GM18870 (cell line): ENCODE data around the gene TTLL4.
A peak's percentile ranks its signal among the peaks of the same experiment; 100 is the strongest.

Experiments
- ATAC-seq: cut with Tn5 transposase; IDR thresholded peaks from one replicate; pipeline ENCODE4 v1.9.1; 2021; ENCODE audit warnings: moderate library complexity; ENCODE audit not compliant: unreplicated experiment

The TTLL4 gene

DNA sequence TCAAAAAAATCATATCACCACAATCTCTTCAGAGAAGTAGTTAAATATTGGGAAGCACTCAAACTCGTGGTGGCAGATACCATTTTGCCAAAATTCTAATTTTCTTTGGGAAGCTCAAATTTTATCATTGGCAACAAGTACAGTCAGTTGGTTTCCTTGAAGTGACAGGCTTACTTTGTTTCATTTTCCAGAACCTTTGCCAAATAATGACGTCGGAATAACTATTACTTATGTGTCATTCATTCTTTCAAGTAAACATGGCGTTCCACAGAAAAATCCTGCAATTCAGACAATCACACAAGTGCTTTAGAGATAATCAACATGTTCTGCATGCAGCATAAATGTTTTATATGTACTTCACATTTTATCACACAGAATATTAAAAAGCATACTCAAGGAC, 5.4 kb downstream of the TTLL4 start:
- no peak for ATAC-seq

DNA sequence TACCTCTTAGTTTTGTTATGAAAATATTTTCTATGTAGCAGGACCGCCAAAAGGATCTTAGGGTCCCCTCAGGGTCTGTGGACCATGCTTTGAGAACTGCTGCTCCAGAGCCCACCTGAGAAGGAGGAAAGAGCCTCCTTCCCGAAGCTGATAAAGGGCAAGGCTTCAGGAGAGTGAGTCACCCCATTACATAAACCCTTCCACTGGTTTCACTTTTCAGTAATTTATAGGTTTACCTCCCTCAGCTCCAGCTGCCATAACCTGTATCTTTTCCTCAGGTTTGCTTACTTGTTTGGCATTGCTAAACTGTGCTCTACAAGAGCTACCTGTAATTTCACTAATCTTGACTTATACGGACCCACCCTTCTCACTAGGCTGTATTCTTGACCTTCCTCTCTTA, 6.6 kb downstream of the TTLL4 start:
- no peak for ATAC-seq

DNA sequence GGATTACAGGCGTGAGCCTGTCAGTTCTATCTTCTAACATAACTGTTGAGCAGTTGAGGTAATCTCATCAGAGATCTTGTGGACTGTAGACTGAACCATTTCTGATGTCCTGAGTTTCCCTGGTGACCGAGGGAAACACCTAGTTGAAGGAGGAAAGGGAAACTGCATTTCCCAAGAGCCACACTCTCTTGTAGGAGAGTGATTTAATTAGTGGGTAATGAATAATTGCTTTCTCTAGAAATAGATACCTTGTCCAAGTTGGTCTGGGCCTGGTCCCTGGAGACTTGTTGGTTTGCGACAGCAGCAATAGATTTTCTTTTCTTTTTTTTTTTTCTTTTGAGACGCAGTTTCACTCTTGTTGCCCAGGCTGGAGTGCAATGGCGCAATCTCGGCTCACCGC, 7.4 kb downstream of the TTLL4 start:
- no peak for ATAC-seq

DNA sequence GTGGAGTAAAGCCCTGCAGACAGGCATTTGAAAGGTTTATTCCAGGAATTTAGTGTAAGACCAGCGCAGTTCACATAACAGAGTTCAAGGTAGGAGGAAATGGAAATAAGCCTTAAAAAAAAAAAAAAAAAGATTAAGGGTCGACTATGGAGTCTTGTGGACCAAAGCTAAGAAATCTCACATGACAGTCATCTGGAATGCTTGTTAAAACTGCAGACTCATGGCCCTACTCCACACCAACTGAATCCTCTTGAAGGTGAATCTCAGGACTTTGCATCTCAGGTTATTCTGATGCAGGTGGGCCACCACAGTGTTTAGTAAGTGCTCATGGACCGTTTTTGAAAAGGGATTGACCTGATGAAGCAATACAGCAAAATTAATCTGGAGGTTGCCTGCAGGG, 8.8 kb downstream of the TTLL4 start:
- ATAC-seq: no peak

DNA sequence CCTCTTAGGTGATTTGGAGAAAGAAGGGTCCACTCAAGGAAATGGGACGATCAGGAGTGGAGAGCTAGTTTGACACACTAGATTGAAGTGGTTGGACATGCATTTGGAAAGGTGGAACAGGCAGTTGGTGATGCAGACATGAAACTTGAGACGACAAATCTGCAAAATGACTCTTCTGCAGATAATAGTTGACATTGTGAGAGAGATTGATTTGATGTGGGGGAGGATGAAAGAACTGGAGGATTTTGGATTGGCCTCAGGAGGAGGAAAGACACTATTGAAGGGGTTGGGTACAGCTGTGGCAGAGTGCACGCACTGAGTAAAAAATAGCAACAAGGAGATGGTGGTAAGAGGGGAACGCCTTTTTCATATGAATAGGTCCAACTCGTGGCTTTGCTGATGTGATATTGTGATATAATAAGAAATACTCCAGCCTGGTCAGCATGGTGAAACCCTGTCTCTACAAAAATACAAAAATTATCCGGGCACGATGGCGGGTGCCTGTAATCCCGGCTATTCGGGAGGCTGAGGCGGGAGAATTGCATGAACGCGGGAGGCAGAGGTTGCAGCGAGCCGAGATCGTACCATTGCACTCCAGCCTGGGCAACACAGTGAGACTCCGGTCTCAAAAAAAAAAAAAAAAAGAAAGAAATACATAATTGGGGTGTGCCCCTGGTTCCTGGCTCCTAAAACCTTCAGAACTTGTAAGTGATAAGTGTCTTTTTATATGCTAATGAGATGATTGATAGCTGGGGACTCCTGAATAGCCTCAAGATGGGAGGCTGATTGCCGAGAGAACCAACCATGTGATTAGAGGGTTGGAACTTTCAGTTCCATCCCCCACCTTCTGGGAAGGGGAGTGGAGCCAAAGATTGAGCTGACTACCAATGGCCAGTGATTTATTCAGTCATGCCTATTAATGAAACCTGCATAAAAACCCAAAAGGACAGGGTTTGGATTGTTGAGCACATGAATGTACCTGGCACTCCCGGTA, 9.7 kb downstream of the TTLL4 start:
- ATAC-seq: no peak

DNA sequence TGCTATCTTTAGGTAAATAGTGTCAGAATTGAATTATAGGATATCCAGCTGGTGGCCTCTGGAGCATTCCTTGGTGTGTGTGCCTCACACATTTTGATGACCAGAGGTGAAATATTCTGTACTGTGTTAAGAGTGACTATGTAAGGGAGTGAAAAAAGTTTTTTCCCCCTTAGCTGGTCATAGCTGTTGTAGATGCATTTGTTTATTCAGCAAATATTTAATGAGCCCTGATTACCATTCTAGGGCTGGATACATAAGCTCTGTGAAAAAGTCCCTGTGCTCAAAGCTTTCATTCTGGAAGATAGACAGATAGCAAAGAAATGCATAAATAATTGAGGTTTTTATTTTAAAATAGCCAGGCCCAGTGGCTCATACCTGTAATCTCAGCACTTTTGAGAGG, 10.9 kb downstream of the TTLL4 start:
- no peak for ATAC-seq

DNA sequence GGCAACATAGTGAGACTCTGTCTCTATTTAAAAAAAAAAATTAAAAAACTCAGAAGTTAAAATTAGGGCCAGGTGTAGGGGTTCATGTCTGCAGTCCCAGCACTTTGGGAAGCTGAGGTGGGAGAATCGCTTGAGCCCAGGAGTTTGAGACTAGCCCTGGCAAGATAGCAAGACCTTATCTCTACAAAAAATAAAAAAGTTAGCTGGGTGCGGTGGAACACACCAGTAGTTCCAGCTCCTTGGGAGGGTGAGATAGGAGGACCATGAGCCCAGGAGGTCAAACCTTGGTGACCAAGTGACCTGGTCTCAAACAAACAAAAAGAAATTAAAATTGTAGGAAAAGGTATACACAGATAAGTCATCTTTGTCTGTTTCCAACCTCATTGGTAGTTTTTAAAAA, 11.3 kb downstream of the TTLL4 start:
- ATAC-seq: no peak

DNA sequence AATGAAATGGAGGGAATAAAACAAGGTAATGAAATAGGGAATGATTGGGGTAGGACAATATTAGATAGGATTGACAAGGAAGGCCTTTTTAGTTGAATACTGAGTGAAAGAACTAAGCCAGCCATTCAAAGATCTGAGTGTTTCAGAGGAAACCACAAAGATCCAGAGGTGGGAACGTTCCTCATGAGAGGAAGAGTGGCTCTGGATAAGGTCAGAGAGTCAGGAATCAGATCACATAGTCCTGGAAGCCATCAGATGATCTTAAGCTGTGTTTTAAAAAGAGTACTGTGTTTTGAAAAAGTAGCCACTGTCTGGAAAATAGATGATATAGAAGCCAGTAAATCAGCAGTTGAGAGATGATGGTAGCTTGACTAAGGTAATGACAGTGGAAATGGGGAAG, 11.8 kb downstream of the TTLL4 start:
- no peak for ATAC-seq

DNA sequence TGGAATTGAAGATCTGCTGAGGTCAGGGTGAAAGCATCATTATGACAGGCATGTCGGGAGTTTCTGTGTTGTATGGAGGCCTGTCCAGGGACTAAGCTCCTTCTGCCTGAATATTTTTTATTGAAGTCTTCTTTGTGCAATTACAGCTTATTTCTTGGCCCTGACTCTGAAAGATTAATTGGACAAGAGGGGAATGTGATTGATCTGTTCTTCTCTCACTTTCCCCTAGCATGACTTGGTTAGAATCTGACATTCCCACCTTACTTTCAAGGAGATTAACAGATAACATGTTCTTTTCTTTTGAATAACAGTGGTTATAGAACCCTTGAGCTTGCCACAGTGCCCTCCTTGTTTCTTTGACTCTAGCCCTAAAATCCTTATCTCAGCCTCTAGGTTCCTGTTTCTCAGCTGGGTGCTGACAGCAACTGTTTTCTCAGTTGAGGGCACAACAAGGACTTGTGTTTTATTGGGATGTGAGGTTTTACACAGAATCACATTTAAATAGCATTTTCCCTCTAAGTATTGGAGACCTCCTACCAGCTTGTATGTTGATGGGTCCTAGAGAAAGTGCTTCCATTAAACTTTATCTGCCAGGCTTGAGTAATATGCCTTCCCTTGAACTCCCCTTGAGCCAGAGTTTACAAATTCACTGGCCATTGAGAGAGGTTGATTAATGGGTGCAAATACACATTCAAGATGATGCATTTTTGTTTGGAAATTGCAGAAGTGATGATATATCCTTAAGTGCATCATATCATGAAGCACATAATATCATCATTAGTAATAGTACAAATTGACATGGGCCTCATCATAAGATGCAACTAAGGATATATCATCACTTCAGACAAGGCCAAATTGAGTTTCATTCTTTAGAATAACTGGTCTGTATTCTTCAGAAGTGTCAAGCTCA, 12.5 kb downstream of the TTLL4 start:
- ATAC-seq: no peak

DNA sequence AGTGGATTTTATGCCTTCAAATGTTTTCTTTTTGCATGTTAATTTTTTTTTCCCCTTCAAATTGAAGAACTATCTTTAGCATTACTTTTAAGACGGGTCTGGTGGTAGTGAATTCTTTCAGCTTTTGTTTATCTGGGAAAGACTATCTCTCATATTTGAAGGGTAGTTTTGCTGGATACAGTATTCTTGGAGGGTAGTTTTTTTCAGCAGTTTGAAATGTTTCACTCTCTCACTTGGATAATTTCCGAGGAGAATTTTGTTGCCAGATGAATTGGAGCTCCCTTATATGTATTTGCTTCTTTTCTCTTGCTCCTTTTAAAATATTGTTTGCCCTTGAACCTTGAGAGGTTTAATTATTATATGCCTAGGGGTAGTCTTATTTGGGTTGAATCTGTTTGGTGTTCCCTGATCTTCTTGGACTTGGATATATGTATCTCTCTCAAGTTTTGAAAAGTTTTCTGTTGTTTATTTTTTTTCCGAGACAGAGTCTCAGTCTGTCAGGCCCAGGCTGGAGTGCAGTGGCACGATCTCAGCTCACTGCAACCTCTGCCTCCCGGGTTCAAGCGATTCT, 15.5 kb downstream of the TTLL4 start:
- no peak for ATAC-seq

DNA sequence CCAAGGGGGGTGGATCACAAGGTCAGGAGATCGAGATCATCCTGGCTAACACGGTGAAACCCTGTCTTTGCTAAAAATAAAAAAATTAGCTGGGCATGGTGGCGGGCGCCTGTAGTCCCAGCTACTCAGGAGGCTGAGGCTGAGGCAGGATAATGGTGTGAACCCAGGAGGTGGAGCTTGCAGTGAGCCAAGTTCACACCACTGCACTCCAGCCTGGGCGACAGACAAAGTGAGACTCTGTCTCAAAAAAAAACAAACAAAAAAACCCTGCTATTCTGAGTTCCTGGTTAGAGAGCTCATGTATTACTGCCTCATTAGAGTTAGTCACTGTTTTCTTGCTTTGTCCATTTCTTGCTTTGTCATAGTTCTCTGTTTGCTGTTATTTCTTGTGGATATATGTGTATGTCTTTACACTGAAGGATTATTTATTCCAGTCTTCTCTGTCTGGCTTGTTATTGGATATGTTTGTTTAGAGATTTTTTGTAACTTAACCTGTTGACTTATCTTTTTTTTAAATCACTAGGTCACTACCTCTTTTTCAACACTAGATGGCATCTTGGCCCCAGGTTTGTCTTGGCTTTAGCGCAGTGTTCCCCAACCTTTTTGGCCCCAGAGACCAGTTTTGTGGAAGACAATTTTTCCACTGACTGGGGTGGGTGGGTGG, 17.0 kb downstream of the TTLL4 start:
- ATAC-seq: no peak

DNA sequence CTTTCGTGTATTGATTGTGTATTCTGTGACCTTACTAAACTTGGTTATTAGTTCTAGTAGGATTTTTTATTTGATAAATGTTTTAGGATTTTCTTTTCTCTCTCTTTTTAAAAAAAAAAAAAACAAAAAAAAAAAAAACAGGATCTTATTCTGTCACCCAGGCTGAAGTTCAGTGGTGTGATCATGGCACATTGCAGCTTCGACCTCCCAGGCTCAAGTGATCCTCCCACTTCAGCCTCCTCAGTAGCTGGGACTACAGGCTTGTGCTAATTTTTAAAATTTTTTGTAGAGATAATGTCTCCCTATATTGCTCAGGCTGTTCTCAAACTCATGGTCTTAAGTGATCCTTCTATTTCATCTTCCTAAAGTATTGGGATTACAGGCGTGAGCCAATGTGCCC, 19.0 kb downstream of the TTLL4 start:
- ATAC-seq: no peak

DNA sequence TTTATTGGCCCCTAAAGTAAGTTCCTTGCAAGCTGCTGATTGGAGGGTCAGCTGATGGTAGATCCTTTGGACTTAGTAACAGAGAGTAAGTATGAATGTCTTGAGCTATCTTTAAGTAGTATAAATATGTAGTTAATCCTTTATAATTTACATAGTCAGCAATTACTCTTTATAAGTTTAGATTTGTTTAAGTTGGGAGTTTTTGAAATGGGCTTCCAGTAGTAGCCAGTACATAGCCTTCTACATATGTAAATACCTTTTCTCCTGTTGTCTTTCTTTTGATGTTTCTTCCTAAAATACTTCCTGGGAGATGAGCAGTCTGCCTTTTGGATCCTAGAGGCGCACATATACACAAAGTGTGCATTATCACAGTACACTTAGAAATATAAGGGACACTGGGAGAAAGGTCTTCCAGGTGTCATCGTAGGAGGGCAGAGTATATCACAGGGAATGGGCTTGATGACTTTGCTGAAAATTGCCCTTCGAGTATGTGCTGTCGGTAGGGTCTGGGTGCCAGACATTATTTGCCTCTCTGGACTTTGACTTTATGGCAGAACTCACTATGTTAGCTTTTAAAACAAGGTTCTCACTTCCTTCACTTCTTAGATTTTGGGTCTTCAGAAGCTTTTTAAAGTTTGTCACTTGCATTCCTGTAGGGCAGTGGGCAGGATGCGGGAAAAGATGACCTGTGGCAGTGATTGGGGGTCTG, 21.6 kb downstream of the TTLL4 start:
- ATAC-seq: no peak

DNA sequence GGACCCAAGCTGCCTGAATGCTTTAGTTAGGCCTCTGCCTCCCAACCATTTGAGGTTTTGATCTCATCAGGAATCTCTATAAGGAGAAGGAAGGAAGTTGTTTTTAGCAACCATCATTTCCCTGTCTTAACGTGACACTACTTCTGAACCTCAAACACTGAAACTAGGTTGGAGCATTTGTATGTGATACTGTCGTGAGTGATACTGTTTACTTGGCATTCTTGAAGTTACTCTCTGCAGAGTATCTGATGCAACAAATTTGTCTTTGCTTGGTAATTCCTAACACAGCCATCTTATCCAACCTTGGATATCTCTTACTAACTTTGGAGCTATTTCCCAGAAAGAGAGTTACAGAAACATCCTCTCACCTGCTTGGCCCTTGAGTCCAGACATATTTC, 22.1 kb downstream of the TTLL4 start:
- no peak for ATAC-seq

DNA sequence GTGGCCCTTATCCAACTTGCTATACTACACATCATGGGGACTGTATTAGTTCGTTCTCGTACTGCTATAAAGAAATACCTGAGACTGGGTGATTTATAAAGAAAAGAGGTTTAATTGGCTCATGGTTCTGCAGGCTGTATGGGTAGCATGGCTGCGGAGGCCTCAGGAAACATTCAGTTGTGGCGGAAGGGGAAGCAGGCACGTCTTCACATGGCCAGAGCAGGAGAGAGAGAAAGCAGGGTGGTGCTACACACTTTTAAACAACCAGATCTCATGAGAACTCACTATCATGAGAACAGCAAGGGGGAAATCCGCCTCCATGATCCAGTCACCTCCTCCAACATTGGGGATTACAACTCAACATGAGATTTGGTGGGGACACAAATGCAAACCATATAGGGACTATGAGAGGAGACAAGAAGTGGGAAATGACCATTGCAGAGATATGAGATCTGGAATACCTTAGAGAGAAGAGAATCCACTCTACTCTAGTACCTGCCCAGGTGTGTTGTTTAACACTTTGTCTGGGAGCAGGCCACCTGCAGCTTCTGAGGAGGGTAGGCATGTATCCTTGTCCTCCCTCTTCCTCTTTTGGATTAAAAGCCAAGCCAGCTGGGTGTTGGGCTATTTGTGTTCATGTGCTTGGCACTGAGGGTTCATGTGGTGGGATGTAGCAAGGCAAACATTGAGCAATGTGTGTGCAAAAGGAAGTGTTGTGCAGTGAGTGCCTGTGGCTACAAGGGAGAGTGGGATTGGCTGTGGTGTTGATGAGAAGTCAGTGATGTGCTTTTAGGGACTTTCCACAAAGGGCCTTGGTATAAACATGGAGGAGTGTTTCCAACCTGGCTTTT, 22.8 kb downstream of the TTLL4 start:
- ATAC-seq: peak; percentile 69

DNA sequence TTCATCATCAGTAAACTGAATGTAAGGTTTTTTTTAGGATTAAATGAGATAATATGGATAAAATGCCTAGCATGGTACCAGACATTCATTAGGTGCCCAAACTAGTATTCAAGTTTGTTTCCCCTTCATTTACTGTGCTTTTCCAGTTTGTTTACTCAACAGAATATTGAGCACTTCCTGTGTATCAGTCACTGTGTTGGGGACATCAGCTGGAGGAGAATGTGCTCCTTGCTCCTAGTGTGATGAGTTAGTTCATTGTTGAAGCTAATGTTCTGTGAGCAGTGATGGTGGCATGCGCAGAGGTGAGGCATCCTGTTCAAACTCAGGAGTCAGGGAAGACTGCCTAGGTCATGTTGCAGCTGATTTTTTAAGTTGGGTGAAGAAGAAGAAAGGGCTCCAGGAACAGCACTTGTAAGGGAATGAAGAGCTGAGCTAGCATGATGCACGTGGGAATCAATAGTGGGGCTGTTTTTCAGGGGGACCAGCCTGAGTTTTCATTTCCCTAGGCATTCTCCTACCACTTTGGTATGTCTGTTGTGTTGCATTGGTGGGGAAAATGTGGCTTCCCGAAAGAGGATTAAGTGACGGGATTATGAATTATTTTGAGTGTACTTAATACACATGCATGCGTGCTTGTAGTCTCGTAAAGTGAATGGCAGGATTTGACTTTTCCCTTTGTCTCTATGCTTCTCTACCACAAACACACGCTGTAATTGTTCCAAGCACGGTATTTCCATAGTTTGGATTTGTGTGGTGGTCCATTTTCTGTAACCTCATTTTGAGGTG, 23.7 kb downstream of the TTLL4 start:
- ATAC-seq: no peak

DNA sequence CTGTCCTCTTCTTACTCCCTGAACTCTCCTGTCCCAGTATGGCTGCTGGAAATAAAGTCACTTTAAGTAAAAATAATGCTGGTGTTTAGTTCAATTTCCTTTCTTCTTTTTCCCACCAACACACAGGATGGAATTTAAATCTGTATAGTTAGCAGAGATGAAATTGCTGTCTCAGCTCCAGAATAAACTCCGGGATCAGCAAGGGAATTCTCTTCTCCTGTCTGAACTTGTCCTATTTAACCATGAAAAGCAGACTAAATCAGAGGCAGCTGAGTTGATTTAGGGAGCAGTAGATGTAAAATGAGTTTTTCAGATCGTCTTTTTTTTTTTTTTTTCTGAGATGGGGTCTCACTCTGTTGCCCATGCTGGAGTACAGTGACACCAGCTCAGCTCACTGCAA, 25.9 kb downstream of the TTLL4 start:
- no peak for ATAC-seq

DNA sequence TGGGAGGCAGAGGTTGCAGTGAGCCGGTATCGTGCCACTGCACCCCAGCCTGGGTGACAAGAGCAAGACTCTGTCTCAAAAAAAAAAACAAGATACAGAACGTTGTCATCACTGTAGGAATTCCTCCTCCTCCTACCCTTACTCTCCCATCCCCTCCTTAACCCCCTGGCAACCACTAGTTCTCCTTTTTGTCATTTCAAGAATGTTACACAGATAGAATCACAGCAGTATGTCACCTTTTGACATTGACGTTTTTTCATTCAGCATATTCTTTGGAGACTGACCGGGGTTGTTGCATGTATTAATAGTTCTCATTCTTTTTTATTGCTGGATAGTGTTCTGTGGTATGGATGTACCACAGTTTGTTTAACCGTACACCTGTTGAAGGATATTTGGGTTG, 32.4 kb downstream of the TTLL4 start:
- no peak for ATAC-seq

DNA sequence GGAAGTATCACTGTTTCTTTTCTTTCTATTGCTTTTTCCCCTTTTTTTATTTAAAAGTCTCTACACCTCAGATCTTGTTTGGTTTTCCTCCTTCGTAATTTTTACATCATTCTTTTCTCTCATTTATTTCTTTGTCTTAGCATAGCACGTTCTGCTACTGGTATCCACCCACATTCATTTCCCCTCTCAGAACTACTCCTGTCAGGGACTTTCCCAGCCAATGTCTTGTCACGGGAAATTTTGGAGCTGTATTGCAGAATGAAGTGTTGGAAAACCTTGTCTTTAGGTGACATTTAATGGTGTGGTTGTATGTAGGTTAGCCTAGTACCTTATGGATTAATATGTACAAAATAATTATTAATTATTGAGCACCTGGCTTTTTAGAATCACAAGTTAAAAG, 34.0 kb downstream of the TTLL4 start:
- ATAC-seq: no peak
